Gastroesophageal sphincter (tissue), 3 donors: ENCODE data around the gene ACTN4.

Source experiments
- CTCF ChIP-seq, 4 experiments: fragments of 200-600 bp in 2 of 4; fragments of 450-650 bp in 2 of 4; sonication (generic) in 1 of 4; IDR thresholded peaks; one replicate each; pipeline ENCODE4 v1.5.1; 2017 to 2019; ENCODE audit warnings: antibody characterized with exemption in 4 of 4, mild to moderate bottlenecking in 2 of 4, moderate library complexity in 2 of 4
- POLR2A ChIP-seq, 2 donors: fragments of 450-650 bp; IDR thresholded peaks; one replicate each; pipeline ENCODE4 v1.6.1; 2017; ENCODE audit warnings: antibody characterized with exemption in 2 of 2, mild to moderate bottlenecking in 2 of 2, moderate library complexity in 1 of 2
- POLR2AphosphoS5 ChIP-seq: sonication (generic); formaldehyde crosslinking; IDR thresholded peaks from one replicate; pipeline ENCODE4 v1.6.1; 2017; ENCODE audit warnings: antibody characterized with exemption

- no peak for TF ChIP-seq CTCF (IDR thresholded peaks at IDR 0.05)
- no peak for TF ChIP-seq POLR2AphosphoS5
- no peak for TF ChIP-seq POLR2A (IDR thresholded peaks at IDR 0.05)
Measured at GRCh38 chr19:38661136-38661535, 13.7 kb downstream of the ACTN4 start.
